GM12878 (cell line): ENCODE results near the gene DAB2IP. TPM values are rescaled to one million over a fixed set of nuclear protein-coding genes. Genes with fewer than 3 reads are reported as not detected.

ENCODE experiments used
- ATAC-seq: fragments of 200-7000 bp; cut with Tn5 transposase; 3 replicates; pipeline ENCODE4 v1.9.1; 2020; ENCODE audit warnings: mild to moderate bottlenecking, moderate library complexity
- BruUV-seq: library from RNA; stranded (reverse); fragments of 400-500 nt; replicated peaks from 2 replicates; lab custom pipeline; 2021; lab: Mats Ljungman, UMichigan
- CTCF ChIA-PET: fragments of 300-600 bp; sonication (Branson Sonifier 250); formaldehyde crosslinking; extraction: SDS; loops from one replicate; lab custom pipeline; 2021; ENCODE audit warnings: inconsistent platforms; lab: Yijun Ruan, JAX
- POLR2A ChIA-PET: fragments of 350-600 bp; formaldehyde crosslinking; extraction: SDS; loops from one replicate; lab custom pipeline; 2021; ENCODE audit warnings: inconsistent platforms; lab: Charles Lee
- RAD21 ChIA-PET: fragments of 300-600 bp; sonication (Branson Sonifier 250); formaldehyde crosslinking; loops from one replicate; lab custom pipeline; 2023; ENCODE audit warnings: antibody characterized with exemption; ENCODE audit not compliant: unreplicated experiment; lab: Charles Lee
- SMC1A ChIA-PET: fragments of 300-600 bp; sonication (Branson Sonifier 250); formaldehyde crosslinking; loops from one replicate; lab custom pipeline; 2023; ENCODE audit not compliant: unreplicated experiment, uncharacterized antibody; lab: Charles Lee
- DNase-seq: peaks from one replicate; pipeline ENCODE4 v3.0.0-alpha.2; 2011; ENCODE audit warnings: low read depth, low spot score
- FAIRE-seq: peaks from 3 replicates; lab custom pipeline; 2011; peaks lifted over from hg19 to GRCh38; lab: Jason Lieb, UNC
- H2AFZ ChIP-seq: 2 replicates; pipeline ENCODE4 v1.6.0; 2011; ENCODE audit warnings: low read depth, low read length, control low read depth; ENCODE audit not compliant: control insufficient read depth
- H3K27ac ChIP-seq: 2 replicates; pipeline ENCODE4 v1.5.1; 2011; ENCODE audit warnings: control low read depth; ENCODE audit not compliant: control insufficient read depth, insufficient read depth
- H3K27me3 ChIP-seq, 2 experiments: replicated peaks in 1 of 2; 2 replicates each; pipeline versions ENCODE4 v1.6.0 to v1.6.1; 2011; ENCODE audit warnings: low read length in 1 of 2; ENCODE audit not compliant: control insufficient read depth in 2 of 2, insufficient read depth in 2 of 2
- H3K36me3 ChIP-seq, 2 experiments: 2 replicates each; pipeline ENCODE4 v1.5.1; 2011; ENCODE audit warnings: low read length in 1 of 2; ENCODE audit not compliant: control insufficient read depth in 2 of 2, insufficient read depth in 2 of 2
- H3K4me1 ChIP-seq: 2 replicates; pipeline ENCODE4 v1.6.1; 2011; ENCODE audit warnings: mild to moderate bottlenecking, low read length, moderate library complexity, mixed read lengths; ENCODE audit not compliant: control insufficient read depth, insufficient read depth
- H3K4me2 ChIP-seq: 2 replicates; pipeline ENCODE4 v1.6.0; 2011; ENCODE audit warnings: control low read depth; ENCODE audit not compliant: control insufficient read depth, insufficient read depth
- H3K4me3 ChIP-seq: fragments of 200-600 bp; sonication (generic); 2 replicates; pipeline ENCODE4 v1.5.1; 2016
- H3K79me2 ChIP-seq: 2 replicates; pipeline ENCODE4 v1.6.0; 2011; ENCODE audit warnings: low read length; ENCODE audit not compliant: control insufficient read depth, insufficient read depth
- H3K9ac ChIP-seq: 2 replicates; pipeline ENCODE4 v1.8.0; 2011; ENCODE audit warnings: low read length, control low read depth, mixed read lengths; ENCODE audit not compliant: control insufficient read depth, insufficient read depth
- H3K9me3 ChIP-seq: replicated peaks from 3 replicates; pipeline ENCODE4 v1.5.1; 2011; ENCODE audit warnings: mild to moderate bottlenecking, low read length; ENCODE audit not compliant: control insufficient read depth, insufficient read depth
- H4K20me1 ChIP-seq: 2 replicates; pipeline ENCODE4 v1.6.0; 2011; ENCODE audit not compliant: control insufficient read depth, insufficient read depth
- BMI1 ChIP-seq: fragments of 450-650 bp; IDR thresholded peaks from 2 replicates; pipeline ENCODE4 v1.6.1; 2016; ENCODE audit warnings: mild to moderate bottlenecking, moderate library complexity, borderline replicate concordance
- CHD4 ChIP-seq: fragments of 200-600 bp; sonication (generic); IDR thresholded peaks from 2 replicates; pipeline ENCODE4 v1.6.1; 2016; ENCODE audit warnings: mild to moderate bottlenecking
- EP300 ChIP-seq, 2 experiments: fragments of 150-350 bp in 1 of 2; IDR thresholded peaks; 2 replicates each; pipeline ENCODE4 v1.6.1; 2011 to 2012; ENCODE audit warnings: low read depth in 2 of 2, low read length in 2 of 2, borderline replicate concordance in 1 of 2, improper control_type of control experiment in 1 of 2, inconsistent platforms in 1 of 2; ENCODE audit not compliant: control insufficient read depth in 1 of 2
- KDM1A ChIP-seq: fragments of 200-600 bp; sonication (generic); IDR thresholded peaks from 2 replicates; pipeline ENCODE4 v1.6.1; 2016; ENCODE audit warnings: borderline replicate concordance
- NFYB ChIP-seq: IDR thresholded peaks from 2 replicates; pipeline ENCODE4 v1.6.1; 2011; ENCODE audit warnings: low read depth, mild to moderate bottlenecking, low read length, improper control_type of control experiment, moderate library complexity; ENCODE audit not compliant: insufficient read depth
- PAX8 ChIP-seq: fragments of 450-650 bp; IDR thresholded peaks from 2 replicates; pipeline ENCODE4 v1.6.1; 2017; ENCODE audit warnings: mild to moderate bottlenecking, moderate library complexity
- PKNOX1 ChIP-seq: fragments of 450-650 bp; IDR thresholded peaks from 2 replicates; pipeline ENCODE4 v1.6.1; 2016; ENCODE audit warnings: mild to moderate bottlenecking
- SP1 ChIP-seq: IDR thresholded peaks from one replicate; pipeline ENCODE4 v1.6.1; 2011; ENCODE audit warnings: low read depth, low read length
- SREBF1 ChIP-seq: IDR thresholded peaks from 2 replicates; pipeline ENCODE4 v1.6.1; 2012; ENCODE audit warnings: mild to moderate bottlenecking, low read length
- TCF3 ChIP-seq: IDR thresholded peaks from 2 replicates; pipeline ENCODE4 v1.6.1; 2012; ENCODE audit warnings: low read depth, mild to moderate bottlenecking, low read length, borderline replicate concordance; ENCODE audit not compliant: insufficient read depth
- ZZZ3 ChIP-seq: IDR thresholded peaks from 2 replicates; pipeline ENCODE4 v1.6.1; 2011; ENCODE audit warnings: low read depth; ENCODE audit not compliant: control insufficient read depth, insufficient read length
- WGBS: methylation state at CpG from one replicate; pipeline ENCODE4 v1.1.6; 2016; ENCODE audit warnings: low lambda C conversion rate; ENCODE audit not compliant: insufficient replicate concordance, insufficient coverage; ENCODE audit errors: missing lambda C conversion rate; 5-methylcytosine and 5-hydroxymethylcytosine counted together
- in situ Hi-C: fragments of 300-500 bp; cut with MboI; formaldehyde crosslinking; loops from 9 replicates; pipeline ENCODE4 v1.14.3; 2018; ENCODE audit warnings: mixed read lengths
- intact Hi-C: fragments of 100-400 bp; cut with micrococcal nuclease; formaldehyde crosslinking; loops from one replicate; pipeline ENCODE4 v1.14.2; 2022; ENCODE audit not compliant: unreplicated experiment
- polyA plus RNA-seq, 11 experiments: library from polyadenylated mRNA; depleted of rRNA in 4 of 11; unstranded in 6 of 11; stranded (reverse) in 5 of 11; fragments of >200 nt; fragmentation: Nextera tagmentation in 4 of 11; fragmentation: Illumina TruSeq in 1 of 11; extraction: Ambion mirVana in 4 of 11; extraction: Trizol in 1 of 11; gene quantifications; 1 replicate in 1 of 11; 2 replicates in 10 of 11; pipeline versions ENCODE4 v1.2.1 to v1.2.3, GENCODE V29; 2011 to 2016; ENCODE audit warnings: inconsistent platforms in 2 of 11, missing spikeins in 2 of 11, low read depth in 1 of 11
- total RNA-seq, 4 experiments: library from RNA; depleted of rRNA in 3 of 4; stranded (reverse); fragments of >200 nt in 3 of 4; fragmentation: Illumina TruSeq in 1 of 4; extraction: Trizol in 1 of 4; gene quantifications; 2 replicates each; pipeline versions ENCODE4 v1.2.1 to v1.2.3, GENCODE V29; 2013 to 2021

DAB2IP gene
- total and polyA plus RNA-seq, 10 of the 15 experiments (the other 5 are each of a cell fraction or from before 2014, with no cell fraction given) = 0.03 to 0.38 (median 0.14) TPM; not detected in 6

- Histone ChIP-seq H2AFZ (no peak overlapping the region), H4K20me1 (no peaks in the 10 kb centered on the region), H3K27me3 (peaks cover 0 to 2% of the 10 kb centered on the region in 2 experiments; a peak in 2 of 4 replicates), H3K4me1 (no peaks in the 10 kb centered on the region), H3K27ac (no peak overlapping the region), H3K4me3 (no peak overlapping the region), H3K9me3 (no peaks in the 10 kb centered on the region), H3K36me3 (no peaks in the 10 kb centered on the region), H3K4me2 (no peak overlapping the region), H3K79me2 (no peaks in the 10 kb centered on the region), H3K9ac (no peak overlapping the region)
- no peak for DNase-seq
- CTCF ChIA-PET = no interaction called here
- 41% methylated on average over 10 of the region's 10 CpGs for WGBS
- in situ Hi-C loops (no loop called here), intact Hi-C loops (no loop called here)
- SMC1A ChIA-PET = no interaction called here
- BruUV-seq = no TSS peak
- TF ChIP-seq ZZZ3 (no peak), NFYB (no peak), TCF3 (no peak), SREBF1 (no peak), SP1 (no peak), BMI1 (no peak), EP300 (IDR thresholded peaks at IDR 0.05; ENCODE audit: borderline replicate concordance in 1 of 2, control insufficient read depth in 1 of 2, low read depth in 2 of 2, low read length in 2 of 2) (no peak), PAX8 (no peak), CHD4 (no peak), KDM1A (no peak), PKNOX1 (no peak)
- RAD21 ChIA-PET = no interaction called here
- no peak for ATAC-seq
- POLR2A ChIA-PET = no interaction called here
- no peak for FAIRE-seq
These were observed 98.2 kb downstream of the DAB2IP start for GRCh38 chr9:121749614-121750013.
